Sigmoid colon (tissue), 4 donors: ENCODE results near the gene DSCAM.

Experiments
- POLR2A ChIP-seq, 2 donors: fragments of 450-650 bp; IDR thresholded peaks; one replicate each; pipeline ENCODE4 v1.6.1; 2016; ENCODE audit warnings: antibody characterized with exemption in 2 of 2, mild to moderate bottlenecking in 2 of 2, moderate library complexity in 2 of 2
- POLR2AphosphoS5 ChIP-seq, 4 donors: sonication (generic); formaldehyde crosslinking; IDR thresholded peaks; one replicate each; pipeline ENCODE4 v1.6.1; 2017; ENCODE audit warnings: antibody characterized with exemption in 4 of 4
- TF ChIP-seq, protein P1 (sequence below), 4 experiments: fragments of 450-650 bp in 3 of 4; fragments of 200-600 bp in 1 of 4; IDR thresholded peaks; one replicate each; pipeline ENCODE4 v1.5.1; 2016 to 2019; ENCODE audit warnings: antibody characterized with exemption in 4 of 4, mild to moderate bottlenecking in 3 of 4, moderate library complexity in 2 of 4

DNA sequence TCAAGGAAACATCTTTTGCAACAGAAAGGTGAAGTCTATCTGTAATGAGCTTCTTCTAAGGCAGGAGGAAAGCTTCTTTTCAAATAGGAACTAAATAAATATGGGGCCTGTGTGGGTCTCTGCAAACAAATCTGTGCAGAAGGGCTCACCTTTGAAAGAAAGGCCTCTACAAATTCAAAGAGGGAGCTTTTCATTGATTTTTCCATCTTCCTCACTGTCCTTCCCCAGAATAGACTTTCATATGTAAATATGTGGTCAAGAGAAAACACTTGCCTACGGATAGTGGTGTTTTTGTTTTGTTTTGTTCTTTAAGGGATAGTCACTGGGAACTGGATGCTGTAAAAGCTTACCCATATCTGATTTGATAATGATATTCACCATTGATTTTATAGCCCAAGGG, 223.4 kb downstream of the DSCAM start:
- TF ChIP-seq POLR2A (IDR thresholded peaks at IDR 0.05): no peak
- TF ChIP-seq, protein P1, sequence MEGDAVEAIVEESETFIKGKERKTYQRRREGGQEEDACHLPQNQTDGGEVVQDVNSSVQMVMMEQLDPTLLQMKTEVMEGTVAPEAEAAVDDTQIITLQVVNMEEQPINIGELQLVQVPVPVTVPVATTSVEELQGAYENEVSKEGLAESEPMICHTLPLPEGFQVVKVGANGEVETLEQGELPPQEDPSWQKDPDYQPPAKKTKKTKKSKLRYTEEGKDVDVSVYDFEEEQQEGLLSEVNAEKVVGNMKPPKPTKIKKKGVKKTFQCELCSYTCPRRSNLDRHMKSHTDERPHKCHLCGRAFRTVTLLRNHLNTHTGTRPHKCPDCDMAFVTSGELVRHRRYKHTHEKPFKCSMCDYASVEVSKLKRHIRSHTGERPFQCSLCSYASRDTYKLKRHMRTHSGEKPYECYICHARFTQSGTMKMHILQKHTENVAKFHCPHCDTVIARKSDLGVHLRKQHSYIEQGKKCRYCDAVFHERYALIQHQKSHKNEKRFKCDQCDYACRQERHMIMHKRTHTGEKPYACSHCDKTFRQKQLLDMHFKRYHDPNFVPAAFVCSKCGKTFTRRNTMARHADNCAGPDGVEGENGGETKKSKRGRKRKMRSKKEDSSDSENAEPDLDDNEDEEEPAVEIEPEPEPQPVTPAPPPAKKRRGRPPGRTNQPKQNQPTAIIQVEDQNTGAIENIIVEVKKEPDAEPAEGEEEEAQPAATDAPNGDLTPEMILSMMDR (IDR thresholded peaks at IDR 0.05): no peak
- TF ChIP-seq POLR2AphosphoS5 (IDR thresholded peaks at IDR 0.05): no peak
